HUDEP-2 (cell line): ENCODE measurements around the gene IL12A.
A peak's percentile ranks its signal among the peaks of the same experiment; 100 is the strongest.

ENCODE experiments used
- DNase-seq, 76 experiments: peaks; one replicate each; lab custom pipeline; 2025; ENCODE audit not compliant: unreplicated experiment in 76 of 76; lab: John Stamatoyannopoulos, UW

Gene IL12A

DNA sequence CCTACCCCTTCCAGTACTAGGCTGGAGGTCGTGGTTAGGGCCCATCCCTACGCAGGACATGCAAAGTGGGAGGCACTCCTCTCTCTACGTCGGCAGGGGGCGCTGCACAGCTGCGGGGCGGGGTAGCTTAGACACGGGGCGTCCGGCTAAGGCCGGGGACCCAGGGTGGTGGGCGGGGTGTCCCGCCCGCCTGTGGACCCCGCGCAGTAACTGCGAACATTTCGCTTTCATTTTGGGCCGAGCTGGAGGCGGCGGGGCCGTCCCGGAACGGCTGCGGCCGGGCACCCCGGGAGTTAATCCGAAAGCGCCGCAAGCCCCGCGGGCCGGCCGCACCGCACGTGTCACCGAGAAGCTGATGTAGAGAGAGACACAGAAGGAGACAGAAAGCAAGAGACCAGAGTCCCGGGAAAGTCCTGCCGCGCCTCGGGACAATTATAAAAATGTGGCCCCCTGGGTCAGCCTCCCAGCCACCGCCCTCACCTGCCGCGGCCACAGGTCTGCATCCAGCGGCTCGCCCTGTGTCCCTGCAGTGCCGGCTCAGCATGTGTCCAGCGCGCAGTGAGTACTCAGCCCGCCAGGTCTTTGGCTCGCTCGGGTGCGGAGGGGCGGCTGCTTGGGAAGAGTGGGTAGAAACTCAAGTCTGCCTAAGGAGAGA, at the start of gene IL12A:
TSS of gene IL12A (plus strand) at position 219 of the 655 bp plus-strand sequence.
- DNase-seq = peak in 47 of 76 experiments; percentile 1 to 61 (median 30)

DNA sequence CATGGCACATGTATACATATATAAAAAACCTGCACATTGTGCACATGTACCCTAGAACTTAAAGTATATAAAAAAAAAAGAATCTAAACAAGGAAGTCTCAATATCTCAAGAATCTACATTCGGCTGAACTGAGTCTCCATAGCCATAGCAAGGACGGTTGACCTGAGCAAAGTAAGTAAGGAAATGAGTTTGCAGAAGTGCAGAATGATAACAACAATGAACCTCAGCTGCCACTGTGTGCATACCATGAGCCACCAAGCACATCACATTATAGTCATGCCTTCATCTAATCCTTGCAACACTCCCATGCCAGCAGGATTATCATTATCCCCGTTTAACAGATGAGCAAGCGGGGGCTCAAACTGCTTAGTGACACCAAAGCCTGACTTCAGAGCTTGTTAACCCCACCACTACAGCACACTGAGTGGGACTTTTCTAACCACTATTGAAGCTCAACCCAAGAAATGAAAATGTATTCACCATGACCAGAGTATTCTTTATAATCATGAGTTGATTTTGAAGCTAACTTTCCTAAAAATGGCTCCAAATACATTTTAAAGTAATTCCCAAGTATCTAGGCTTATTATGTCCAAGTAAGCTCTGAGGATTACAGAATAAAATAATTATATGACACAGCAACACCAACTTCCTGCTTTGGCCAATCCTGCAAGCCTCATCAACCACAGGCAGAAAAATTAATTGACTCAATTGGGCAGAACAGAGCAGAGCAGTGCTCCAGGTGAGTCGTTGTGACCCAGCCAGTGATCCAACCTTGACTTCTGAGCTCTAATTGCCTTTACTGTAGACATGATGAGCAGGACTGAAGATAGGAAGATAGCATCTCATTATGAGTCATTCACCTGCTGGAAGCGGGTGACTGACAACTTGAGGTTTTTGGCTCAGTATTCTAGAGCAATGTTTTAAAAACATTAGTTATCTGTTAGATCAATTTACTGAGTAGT, 47.3 kb upstream of the IL12A start:
- no peak for DNase-seq

DNA sequence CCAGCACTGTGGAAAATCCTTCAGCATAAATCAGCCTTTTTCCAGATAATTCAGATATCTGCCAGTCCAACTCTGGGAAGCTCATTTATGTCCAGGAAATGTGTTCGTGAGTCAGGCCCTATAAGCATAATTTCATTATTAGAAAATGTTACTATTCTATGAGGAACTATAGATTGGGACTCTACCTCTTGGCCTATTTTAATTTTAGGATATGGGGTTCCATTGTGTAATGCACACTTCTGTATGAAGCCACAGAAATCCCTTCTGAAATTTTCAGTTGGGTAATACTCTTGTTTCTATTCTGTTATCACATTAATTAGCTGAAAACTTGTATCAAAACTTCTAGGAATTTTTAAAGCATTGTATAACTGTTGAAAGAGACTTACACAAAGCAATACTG, 43.9 kb upstream of the IL12A start:
- DNase-seq = no peak

DNA sequence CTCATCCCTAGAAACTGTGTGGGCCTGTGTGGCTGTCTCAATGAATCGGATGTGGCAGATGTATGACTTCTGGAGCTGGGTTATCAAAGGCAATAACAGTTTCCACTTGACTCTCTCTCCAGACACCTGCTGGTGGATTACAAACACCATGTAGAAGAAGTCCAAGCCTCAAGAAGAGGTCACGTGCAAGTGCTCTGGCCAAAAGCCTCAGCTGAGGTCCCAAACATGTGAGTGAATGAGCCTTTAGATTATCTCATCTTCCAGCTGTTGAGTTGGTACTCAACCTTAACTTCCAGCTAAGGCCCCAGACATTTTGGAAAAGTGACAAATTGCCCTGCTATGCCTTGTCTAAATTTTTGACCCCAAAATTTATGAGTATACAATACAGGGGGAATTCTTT, 42.7 kb upstream of the IL12A start:
- DNase-seq = peak in 6 of 76 experiments; percentile 8 to 39 (median 14)

DNA sequence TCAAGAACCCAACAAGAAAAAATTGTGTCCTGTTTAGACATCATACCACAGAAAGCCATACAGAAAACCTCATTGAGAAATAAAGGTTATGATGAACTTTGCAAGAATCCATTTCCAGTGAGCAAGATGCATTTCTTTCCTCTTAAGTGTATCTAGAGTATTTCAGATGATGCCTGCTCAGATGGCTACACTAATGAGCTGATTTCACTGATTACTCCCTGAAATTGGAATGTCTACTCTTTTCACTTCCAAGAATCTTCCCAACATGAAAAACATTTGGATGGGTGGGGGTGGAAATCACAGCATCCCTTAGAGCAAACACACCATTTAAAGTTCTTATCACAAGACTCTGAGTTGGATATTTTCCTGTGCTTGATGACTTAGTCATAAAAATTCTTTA, 41.4 kb upstream of the IL12A start:
- DNase-seq = no peak

DNA sequence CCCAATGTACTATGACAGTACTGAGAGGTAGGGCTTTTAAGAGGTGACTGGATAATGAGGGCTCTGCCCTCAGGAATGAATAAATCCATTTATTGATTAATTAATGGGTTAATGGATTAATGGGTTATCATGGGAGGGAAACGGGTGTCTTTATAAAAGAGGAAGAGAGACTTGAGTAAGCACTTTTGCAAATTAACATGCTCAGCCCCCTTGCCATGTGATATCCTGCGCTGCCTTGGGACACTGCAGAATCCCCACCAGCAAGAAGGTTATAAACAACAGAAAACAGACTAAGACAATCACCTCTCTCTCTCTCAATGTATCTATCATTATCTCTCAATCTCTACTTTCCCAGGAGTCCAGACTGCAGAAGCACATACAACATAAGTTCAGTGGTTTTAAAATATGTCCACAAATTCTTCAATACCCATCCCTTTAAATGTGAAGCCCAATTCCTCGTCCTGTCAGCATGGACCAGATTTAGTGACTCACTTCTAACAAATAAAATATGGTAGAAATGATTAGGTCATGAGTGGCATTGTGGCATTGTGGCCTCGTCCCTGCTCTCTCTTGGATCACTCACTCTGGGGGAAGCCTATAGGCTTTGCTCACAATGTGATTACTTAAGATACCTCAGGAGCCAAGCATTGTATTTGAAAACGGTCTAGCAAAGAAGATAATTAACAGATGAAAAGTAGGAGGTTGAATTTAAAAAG, 40.0 kb upstream of the IL12A start:
- DNase-seq = no peak

DNA sequence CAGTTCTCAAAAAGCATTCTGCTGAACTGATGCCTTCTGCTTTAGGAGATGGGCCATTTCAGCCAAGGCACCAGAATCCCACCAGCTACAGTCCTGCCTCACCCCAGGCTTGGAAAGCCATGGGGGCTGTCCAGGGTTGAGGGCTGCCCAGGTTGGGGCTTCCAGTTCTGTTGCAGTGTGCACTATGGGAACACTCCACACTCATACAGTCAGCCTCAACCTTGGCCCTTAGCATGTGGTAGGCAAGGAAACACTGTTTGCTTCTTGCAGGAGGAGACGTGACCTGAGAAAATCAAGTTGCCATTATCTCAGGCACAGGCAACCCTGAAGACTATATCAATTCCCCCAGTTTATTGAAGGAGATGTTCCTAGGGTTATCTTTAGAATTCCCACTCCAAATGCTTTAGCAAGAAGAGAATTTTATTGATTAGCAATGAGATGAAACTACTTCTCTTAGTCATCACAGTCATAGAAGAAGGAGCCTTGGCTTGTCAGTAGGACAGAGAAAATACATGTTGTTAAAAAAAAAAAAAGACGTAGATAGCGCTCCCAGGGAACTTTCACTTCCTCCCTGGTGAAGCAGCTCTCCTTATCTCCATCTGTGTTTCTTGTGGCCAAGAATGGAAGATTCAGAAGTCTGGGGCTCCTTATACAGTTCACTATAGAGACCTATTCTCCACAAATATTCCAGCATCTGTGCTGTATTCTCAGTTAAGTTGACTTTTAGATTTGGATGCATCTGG, 38.3 kb upstream of the IL12A start:
- DNase-seq = no peak

DNA sequence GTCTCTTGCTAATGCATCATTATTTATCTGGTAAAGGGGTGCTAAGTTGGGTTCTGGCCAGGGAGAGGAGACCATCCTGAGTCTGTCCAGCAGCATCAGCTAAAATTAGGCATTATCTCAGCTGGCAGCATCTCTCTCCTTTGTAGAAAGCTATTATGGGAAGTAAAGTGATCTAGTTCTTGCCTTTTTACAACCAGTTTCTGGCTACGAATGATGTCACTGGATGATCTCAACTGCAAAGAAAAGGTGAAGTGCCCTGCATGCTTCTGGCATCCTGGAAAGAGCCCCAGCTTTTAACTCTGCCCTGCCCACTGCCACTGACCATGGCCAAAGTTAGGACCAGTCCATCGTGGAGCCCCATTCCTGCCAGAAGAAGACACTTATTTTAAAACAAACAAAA, 37.1 kb upstream of the IL12A start:
- no peak for DNase-seq

DNA sequence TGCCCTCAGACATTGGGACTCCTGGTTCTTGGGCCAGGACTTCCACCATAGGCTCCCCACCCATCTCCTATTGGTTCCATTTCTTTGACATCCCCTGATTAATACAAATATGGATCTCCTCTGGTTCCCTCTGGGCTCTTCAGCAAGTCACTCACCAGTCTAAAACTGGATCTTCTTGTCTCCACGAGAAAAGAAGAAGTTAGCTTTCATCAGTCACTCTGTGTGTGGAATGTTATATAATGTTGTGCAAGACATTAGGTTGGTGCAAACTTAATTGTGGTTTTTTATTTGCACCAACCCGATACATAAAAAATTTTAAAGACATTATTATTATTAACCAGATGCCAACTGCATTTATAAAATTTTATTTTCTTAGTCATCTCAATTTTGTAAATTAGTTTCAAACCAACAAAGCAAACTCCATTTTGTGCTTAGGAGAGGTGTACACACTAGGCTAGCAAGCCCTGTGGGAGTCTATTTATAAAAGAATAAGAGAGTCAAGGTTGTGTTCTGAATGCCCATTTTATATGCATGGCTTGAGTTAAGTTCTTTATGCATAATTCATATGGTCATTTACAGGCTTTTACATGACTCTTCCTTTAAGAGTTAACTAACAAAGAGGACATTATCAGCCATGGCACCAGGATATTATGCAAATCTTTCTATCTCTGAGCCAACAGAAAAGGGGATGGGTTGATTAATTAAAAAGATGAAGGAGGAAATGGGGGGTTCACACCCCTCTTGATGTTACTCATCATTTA, 35.1 kb upstream of the IL12A start:
- DNase-seq = no peak

DNA sequence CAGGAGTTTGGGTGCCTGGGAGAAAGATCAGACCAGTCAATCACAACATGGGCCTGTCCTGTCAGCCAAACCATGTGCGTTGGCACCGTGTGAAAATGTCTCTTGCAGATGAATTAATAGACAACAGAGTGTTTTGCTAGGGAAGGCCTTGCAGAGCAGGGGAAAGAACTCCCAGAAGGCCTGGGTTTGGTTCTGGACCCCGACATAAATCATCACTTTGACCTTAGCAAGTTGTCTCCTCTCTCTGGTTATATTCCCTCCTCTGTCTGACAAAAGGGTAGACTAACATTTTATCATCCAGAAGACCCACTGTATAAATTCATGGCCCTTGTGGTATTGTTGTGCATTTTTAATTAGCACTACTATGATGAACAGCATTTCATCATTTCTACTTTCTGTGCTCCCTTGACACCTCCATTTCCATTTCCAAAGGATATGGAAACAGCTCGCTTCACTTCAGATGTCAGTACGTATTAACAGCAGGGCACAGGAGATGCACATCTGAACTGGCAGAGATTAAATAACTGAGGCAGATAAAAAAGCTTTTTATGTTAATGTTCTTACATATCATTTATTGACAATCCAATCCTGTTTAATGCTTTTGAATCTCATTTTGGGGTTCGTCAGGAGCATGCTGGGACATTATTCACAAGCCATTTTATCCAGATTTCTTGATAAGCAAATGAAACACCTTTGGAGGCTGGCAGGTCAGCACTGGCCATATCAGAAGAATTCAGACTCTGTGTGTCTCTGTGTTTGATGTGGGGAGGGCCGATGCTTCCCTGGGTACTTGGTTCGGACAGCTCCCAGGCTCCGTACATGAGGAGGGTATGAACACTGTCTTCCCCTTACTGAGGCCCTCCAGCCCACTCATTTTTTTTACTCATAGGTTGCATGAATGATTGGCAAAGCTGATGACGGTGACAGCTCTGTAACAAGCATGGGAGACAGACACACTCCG, 28.2 kb upstream of the IL12A start:
- no peak for DNase-seq

DNA sequence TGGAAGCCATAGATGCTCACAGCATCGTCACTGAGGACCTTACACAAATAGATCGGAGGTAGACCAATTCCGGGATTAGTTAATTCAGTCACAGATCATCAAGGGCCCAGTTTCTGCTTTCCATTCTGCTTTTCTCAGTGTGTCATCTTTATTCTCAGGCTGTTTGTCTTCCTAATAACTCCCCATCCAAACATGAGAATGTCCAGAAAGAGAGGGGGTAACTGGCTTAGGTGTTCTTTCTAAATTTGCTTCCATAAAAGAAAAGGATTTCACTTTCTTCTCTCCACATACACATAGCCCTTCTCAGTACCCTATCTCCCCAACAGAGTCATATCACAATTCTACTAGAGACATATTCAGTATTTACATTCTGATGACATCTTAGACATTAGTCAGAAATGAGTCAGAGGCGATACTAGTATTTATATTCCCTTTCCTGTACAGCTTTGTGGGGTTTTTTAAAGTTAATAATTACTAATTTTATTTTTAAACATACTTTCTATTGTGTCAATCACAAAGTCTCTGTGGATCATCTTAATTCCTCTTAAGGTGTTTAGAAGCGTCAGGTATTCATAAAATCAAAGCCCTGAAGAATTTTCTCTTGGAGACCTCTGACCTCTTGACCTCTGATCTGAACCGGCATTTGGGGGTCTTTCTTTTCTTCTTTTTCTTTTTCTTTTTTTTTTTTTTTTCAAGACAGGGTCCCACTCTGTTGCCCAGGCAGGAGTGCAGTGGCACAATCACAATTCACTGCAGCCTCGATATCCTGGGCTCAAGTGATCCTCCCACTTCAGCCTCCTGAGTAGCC, 24.3 kb upstream of the IL12A start:
- no peak for DNase-seq

DNA sequence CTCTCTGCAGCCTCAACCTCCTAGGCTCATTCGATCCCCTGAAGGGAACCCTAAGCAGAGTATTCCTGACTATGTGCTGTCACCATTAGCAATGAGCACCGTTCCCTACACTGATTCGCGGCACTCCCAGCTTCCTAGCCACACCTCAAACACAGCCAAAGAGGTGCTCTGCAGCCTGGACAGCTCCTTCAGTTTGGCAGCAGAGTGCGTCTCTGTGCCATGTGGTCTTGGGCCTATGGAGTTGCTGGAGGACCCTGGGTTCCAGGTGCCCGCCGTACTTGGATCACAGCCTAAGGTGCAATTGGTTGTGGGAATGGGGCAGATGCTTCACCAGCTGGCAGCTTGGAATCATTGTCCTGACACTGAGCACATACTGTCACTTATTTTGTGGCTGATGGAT, 17.3 kb upstream of the IL12A start:
- DNase-seq = no peak

DNA sequence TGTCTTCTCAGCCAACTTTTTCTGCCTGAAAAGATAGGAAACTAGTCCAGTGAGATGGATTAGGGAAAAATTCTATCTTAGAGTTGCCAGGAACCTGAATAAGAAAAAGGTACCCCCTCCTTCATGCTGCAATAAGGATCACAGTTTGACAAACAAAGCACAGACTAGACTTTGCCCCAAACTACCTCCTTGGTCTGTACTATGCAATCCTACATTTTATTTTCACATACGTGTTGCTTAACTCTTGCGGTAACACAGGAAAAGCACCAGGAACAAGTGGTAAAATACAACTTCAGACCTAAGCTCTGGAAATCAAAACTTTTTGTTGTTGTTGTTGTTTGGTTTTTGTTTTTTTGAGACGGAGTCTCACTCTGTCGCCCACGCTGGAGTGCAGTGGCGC, 11.3 kb upstream of the IL12A start:
- DNase-seq = no peak

DNA sequence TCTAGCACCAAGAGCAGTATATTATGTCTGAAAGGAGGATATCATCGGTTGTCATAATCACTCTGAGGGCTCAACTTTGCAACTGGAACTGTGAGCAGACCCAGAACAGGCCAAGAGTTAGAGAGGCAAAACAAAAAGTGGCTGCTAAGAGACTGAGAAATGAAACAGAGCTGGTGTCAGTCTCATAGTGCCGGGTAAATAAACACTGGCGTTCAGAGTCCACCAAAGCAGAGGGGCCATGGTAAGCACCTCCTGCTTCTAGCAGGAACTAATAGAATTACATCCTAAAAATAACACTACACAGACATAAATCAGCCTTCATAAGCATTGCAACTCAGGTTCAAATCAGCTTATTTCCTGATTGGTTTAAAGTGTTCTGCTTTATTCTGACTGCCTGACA, 10.3 kb upstream of the IL12A start:
- DNase-seq = no peak

DNA sequence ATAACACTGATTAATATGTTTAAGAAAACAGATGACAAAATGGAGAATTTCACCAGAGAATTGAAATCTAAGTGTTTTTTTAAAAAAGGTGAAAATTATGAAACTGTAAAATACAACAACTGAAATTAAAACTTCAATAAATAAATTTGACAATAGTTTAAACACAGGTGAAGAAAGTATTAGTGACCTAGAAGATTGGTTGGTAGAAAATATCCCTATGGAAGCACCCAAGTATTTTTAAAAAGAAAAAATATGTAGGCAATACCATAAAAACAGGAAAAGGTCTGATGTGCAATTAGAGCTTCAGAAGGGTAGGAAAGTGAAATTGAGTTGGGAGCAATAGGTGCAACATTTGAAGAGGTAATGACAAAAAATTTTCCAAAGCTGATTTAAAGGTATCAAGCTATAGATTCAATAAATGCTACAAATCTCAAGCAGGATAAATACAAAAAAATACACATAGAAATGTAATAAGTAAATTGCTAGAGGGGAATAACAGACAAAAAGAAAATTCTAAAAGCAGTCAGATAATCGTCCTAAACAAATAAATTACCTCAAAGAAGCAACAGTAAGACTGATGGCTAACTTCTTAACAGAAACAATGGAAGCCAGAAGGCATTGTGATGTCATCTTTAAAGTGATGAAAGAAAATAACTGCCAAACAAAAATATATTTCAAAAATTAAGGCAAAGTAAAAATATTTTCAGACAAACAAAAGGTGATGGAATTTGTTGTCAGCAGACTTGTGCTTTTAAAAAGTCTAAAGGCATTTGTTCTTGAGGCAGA, 9.5 kb upstream of the IL12A start:
- no peak for DNase-seq

DNA sequence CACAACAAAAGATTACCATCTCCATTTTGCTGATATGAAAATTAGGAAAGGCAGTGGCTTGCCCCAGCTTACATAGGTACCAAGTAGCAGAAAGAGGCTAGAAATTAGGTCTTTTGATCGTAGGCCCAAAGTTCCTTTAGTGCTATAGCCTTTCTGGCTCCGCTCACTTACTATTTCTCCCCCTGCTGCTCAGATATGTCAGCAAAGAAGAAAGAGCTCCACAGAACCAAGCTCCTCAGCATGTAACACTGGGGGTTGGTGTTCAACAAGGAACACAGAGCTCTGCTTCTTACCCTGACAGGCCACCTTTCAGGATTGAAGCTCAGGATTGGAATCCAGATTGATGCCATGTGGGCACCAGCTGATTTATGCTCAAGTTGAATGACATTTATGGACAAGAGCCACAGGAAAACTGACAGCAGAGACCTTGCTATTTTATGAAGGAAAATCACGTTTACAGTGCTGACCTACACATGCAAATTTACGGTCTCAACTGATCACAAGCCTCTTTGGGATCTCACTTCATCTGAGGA, 6.1 kb upstream of the IL12A start:
- no peak for DNase-seq

DNA sequence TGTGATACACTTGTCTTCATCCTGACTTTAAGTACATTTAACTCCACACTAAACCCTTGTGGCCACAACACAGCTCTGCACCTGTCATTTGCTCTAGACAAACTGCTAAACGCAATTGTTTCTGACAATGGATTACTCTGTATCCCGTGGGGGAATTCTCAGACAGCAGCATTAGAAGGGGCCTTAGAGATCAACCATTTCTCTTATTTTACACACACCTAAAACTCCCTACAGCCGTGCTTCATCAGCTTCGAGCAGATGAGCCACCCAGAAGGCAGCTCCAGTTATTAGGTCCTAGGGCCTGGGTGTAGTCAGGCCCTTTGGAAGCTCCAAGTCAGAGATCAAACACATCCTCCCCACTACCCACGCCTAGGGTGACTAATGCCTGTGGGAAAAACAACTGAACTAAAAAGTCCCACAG, 1.3 kb upstream of the IL12A start:
- no peak for DNase-seq
